ENCODE measurements around the gene ADAM12.

Gene ADAM12

DNA sequence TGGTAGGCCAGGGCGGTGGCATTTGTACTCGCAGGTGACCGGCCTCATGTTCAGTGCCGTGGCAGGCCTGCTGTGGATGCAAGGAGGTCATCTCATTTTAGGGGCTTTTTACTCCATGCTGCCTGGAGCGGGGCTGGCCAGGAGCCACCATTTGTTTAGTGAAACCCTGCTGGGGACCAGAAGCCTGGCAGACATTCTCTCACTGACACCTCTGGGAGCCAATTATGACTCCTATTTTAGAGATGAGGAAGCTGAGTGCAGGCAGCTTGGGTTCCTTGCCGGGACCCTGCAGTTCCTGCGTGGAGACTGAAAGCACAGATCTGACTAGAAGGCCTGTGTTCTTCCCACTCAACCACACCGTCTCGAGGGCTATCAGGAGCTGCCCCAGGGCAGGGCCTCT is 305.3 kb downstream of the ADAM12 start:
- TF ChIP-seq, protein P1, sequence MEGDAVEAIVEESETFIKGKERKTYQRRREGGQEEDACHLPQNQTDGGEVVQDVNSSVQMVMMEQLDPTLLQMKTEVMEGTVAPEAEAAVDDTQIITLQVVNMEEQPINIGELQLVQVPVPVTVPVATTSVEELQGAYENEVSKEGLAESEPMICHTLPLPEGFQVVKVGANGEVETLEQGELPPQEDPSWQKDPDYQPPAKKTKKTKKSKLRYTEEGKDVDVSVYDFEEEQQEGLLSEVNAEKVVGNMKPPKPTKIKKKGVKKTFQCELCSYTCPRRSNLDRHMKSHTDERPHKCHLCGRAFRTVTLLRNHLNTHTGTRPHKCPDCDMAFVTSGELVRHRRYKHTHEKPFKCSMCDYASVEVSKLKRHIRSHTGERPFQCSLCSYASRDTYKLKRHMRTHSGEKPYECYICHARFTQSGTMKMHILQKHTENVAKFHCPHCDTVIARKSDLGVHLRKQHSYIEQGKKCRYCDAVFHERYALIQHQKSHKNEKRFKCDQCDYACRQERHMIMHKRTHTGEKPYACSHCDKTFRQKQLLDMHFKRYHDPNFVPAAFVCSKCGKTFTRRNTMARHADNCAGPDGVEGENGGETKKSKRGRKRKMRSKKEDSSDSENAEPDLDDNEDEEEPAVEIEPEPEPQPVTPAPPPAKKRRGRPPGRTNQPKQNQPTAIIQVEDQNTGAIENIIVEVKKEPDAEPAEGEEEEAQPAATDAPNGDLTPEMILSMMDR (IDR thresholded peaks at IDR 0.05; ENCODE audit: insufficient read depth, low read length, missing control alignments), result no peak
- no peak overlapping the region for H3K4me3 ChIP-seq (ENCODE audit: low read depth, low read length)
- no peak for DNase-seq (ENCODE audit: low read depth, low spot score)
- CTCF ChIA-PET, result interaction anchor here (0.9 to 1.2 kb wide), 3 partner anchors 10 to 101 kb away, joined by 3 to 4 read pairs (median 3); no protein-coding TSS in a partner anchor
- POLR2A ChIA-PET, result interaction anchor here (0.9 kb wide), 1 partner anchor 21 kb away, joined by 3 read pairs; no protein-coding TSS in a partner anchor

DNA sequence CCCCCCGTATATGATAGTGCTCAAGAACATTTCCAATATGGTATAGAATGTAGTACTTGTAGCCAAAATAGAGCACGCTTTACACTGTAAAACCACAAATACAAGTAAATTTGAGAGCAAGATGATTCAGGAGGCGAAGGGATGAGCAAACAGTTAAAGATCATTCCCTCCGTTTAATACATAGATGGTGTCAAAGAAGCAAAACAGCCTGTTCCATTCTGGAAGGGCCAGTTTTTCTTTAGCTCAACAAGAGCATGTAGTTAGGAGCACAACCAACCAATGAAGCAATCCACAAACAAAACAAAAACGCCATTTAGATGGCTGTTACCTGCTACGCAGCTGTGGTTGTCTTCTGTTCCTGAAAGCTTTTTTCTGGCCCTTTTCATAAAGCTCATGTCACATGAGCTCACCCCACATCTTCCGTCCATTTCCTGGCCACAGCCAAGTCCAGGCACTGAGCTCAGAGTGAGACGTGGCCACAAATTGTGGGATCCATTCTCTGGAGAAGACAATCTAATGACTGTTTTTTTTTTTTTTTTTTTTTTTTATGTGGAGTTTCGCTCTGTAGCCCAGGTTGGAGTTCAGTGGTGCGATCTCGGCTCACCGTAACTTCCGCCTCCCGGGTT is 306.3 kb downstream of the ADAM12 start:
- TF ChIP-seq, protein P1 (IDR thresholded peaks at IDR 0.05; ENCODE audit: insufficient read depth, low read length, missing control alignments), result no peak
- H3K4me3 ChIP-seq (ENCODE audit: low read depth, low read length), result no peak overlapping the region
- no peak for DNase-seq (ENCODE audit: low read depth, low spot score)
- ChIA-PET POLR2A (interaction anchor here (0.6 to 2.5 kb wide), 3 partner anchors 9 to 124 kb away, joined by 3 to 22 read pairs (median 6); no protein-coding TSS in a partner anchor), CTCF (interaction anchor here (0.9 to 1.9 kb wide), 7 partner anchors 8 to 422 kb away, joined by 3 to 4 read pairs (median 3); no protein-coding TSS in a partner anchor)

DNA sequence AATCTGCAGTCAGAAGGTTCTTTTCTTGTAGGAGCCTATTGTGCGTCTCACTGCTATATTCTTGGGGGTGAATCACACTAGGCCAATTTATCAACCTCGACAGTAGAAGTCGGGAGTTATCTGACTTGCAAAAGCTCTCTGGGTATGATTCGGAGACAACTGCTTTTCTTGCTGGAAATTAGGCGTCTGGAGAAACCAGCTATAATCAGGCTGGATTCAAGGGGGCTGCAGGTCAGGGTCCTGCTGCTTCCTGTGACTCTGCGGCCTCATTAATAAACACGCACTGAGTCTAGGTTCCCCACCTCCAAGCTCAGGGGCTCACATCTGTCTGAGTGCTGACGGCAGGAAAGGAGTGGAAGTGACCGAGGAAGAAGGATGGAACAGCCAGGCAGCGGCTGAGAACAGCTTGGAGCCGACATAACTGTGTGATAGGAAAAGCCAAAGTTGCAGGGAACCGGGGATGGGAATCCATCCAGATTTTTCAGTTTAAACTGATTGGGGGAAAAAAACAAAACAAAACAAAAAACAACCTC is 307.3 kb downstream of the ADAM12 start:
- TF ChIP-seq, protein P1 (IDR thresholded peaks at IDR 0.05; ENCODE audit: insufficient read depth, low read length, missing control alignments), result no peak
- ChIA-PET POLR2A (interaction anchor here (0.6 to 2.5 kb wide), 6 partner anchors 10 to 172 kb away, joined by 3 to 22 read pairs (median 3); no protein-coding TSS in a partner anchor), CTCF (interaction anchor here (0.8 to 1.9 kb wide), 6 partner anchors 10 to 423 kb away, joined by 3 to 4 read pairs (median 3); no protein-coding TSS in a partner anchor)
- peak overlapping the region; percentile 15; the same call in 1 of the 2 replicates for H3K4me3 ChIP-seq (ENCODE audit: low read depth, low read length)
- peak; percentile 67 for DNase-seq (ENCODE audit: low read depth, low spot score)

DNA sequence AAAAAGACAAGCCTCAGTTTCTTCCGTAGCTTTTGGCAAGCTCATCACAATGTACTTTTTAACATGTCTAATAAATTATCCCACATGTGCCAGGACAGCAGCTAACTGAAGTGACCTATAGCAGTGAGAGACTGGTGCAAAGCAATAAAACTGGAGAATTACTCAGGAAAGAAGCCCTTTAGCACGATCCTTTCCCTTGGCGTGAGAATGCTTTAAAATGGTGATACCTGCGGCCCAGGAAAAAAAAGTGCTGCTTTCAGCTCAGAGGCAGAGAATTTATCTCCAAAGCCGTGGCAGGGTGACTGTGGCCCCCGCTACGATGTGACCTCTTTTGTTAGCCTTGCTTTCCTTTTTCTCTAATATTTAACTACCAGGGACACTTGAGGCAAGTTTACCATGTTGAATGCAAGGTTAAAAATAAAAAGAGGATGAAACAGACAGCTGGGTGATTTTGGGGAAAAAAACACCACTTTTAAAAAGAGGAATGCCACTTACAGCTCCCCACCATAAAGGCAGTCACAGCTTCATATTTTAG is 307.9 kb downstream of the ADAM12 start:
- no peak overlapping the region for H3K4me3 ChIP-seq (ENCODE audit: low read depth, low read length)
- POLR2A ChIA-PET, result interaction anchor here (0.6 to 2.5 kb wide), 7 partner anchors 9 to 173 kb away, joined by 3 to 22 read pairs (median 3); no protein-coding TSS in a partner anchor
- CTCF ChIA-PET, result interaction anchor here (0.8 to 1.9 kb wide), 5 partner anchors 9 to 423 kb away, joined by 3 to 4 read pairs (median 3); no protein-coding TSS in a partner anchor
- TF ChIP-seq, protein P1 (IDR thresholded peaks at IDR 0.05; ENCODE audit: insufficient read depth, low read length, missing control alignments), result no peak
- DNase-seq (ENCODE audit: low read depth, low spot score), result no peak

DNA sequence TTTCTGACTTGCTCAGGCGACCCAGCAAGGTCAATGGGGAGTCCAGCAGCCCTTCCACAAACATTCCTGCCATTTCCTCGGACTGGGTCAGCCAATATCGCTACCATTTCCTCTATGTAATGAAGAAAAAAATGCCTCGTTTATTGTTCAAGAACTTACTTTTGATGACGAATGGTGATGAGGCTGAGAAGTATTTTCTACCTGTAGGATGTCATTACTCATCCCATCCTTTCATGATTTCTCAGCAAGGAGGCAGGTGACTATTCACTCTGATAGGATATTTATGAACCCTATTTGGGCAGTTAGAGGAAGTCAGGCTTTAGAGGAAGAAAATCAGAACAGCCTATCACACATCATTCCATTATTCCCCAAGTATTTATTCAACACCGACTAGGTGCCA is 313.3 kb downstream of the ADAM12 start:
- POLR2A ChIA-PET, result interaction anchor here (0.9 kb wide), 1 partner anchor 13 kb away, joined by 6 read pairs; no protein-coding TSS in a partner anchor
- CTCF ChIA-PET, result interaction anchor here (1.1 kb wide), 1 partner anchor 92 kb away, joined by 3 read pairs; no protein-coding TSS in a partner anchor
- H3K4me3 ChIP-seq (ENCODE audit: low read depth, low read length), result no peak overlapping the region
- DNase-seq (ENCODE audit: low read depth, low spot score), result no peak
- TF ChIP-seq, protein P1 (IDR thresholded peaks at IDR 0.05; ENCODE audit: insufficient read depth, low read length, missing control alignments), result no peak

All from AG04449 (cell line).